Spleen (tissue), 7 donors: Measurements from ENCODE around the gene ETNK2.

Experiments
- CTCF ChIP-seq, 11 experiments: fragments of 200-600 bp in 7 of 11; fragments of 450-650 bp in 4 of 11; sonication (generic) in 4 of 11; IDR thresholded peaks in 8 of 11; conservative IDR thresholded peaks in 3 of 11; 1 replicate in 7 of 11; 2 replicates in 4 of 11; pipeline versions ENCODE4 v1.4.0 to v1.8.0; 2016 to 2021; ENCODE audit warnings: antibody characterized with exemption in 11 of 11, inconsistent platforms in 4 of 11, mild to moderate bottlenecking in 1 of 11
- POLR2AphosphoS5 ChIP-seq, 3 donors: sonication (generic); formaldehyde crosslinking; IDR thresholded peaks; one replicate each; pipeline ENCODE4 v1.5.1; 2017; ENCODE audit warnings: antibody characterized with exemption in 3 of 3
- donor health status: DM: no; HTN: no; CAD: no; lungs with moderate emphysema.
- donor health status: DM: no; HTN: no; CAD: no.
- donor health status: DM: no; HTN: no; CAD: no.

DNA sequence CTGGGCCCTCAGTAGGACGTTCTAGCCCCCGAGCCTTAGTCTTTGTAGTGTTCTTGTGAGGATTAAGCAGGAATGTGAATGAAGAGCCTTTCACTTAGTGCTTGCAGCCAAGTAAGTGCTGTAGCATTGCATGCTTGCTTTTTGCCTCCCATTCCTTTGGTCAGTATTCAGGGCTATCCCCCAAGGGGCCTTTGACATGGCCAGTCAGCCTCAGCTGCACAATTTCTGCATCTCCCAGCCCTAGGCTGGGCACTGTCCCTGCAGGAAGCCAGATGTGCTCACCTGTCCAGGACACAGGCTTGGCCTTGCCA, 48.5 kb downstream of the ETNK2 start:
- TF ChIP-seq CTCF (IDR thresholded peaks at IDR 0.05 in 8 of 11, conservative IDR thresholded peaks at IDR 0.05 in 3 of 11) (no peak), POLR2AphosphoS5 (IDR thresholded peaks at IDR 0.05) (no peak)
